Central memory CD8-positive, alpha-beta T cell (primary cell): ENCODE measurements around the gene GHRH.

Experiments used
- ATAC-seq: fragments of 150-1000 bp; cut with Tn5 transposase; replicated peaks from 2 replicates; pipeline ENCODE4 v1.10.0; 2022; ENCODE audit warnings: mild to moderate bottlenecking, moderate FRiP score, moderate number of reproducible peaks; ENCODE audit not compliant: poor library complexity, severe bottlenecking; ENCODE audit errors: extremely low read depth
- DNase-seq, 2 donors: peaks; one replicate each; pipeline ENCODE4 v3.0.0; 2021; ENCODE audit warnings: low spot score in 2 of 2
- H3K27ac Mint-ChIP-seq: one replicate; pipeline ENCODE4 v1.8.0; 2022; ENCODE audit warnings: low read depth, mild to moderate bottlenecking, moderate library complexity, mixed read lengths
- H3K27me3 Mint-ChIP-seq: one replicate; pipeline ENCODE4 v1.8.0; 2022; ENCODE audit warnings: mixed read lengths
- H3K36me3 Mint-ChIP-seq: one replicate; pipeline ENCODE4 v1.8.0; 2022; ENCODE audit warnings: mild to moderate bottlenecking, moderate library complexity, mixed read lengths; ENCODE audit not compliant: insufficient read depth
- H3K4me1 Mint-ChIP-seq: one replicate; pipeline ENCODE4 v1.8.0; 2022; ENCODE audit warnings: mixed read lengths
- H3K4me3 Mint-ChIP-seq: one replicate; pipeline ENCODE4 v1.8.0; 2022; ENCODE audit warnings: mild to moderate bottlenecking, moderate library complexity, mixed read lengths
- H3K9me3 Mint-ChIP-seq: one replicate; pipeline ENCODE4 v1.8.0; 2022; ENCODE audit warnings: mixed read lengths

GHRH gene, protein sequence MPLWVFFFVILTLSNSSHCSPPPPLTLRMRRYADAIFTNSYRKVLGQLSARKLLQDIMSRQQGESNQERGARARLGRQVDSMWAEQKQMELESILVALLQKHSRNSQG

GRCh38 chr20:37261714-37262113 is at the start of gene GHRH:
TSS of gene GHRH (minus strand) at chr20:37261814. CDS start at chr20:37256889, 4,925 bp downstream.
- Mint-ChIP-seq H3K27me3 (peaks cover 51% of the 10 kb centered on the region), H3K4me1 (no peaks in the 10 kb centered on the region), H3K36me3 (no peaks in the 10 kb centered on the region), H3K4me3 (no peak within 1 kb of the TSS), H3K27ac (no peak within 1 kb of the TSS), H3K9me3 (no peaks in the 10 kb centered on the region)
- ATAC-seq: no peak
- no peak for DNase-seq

DNA sequence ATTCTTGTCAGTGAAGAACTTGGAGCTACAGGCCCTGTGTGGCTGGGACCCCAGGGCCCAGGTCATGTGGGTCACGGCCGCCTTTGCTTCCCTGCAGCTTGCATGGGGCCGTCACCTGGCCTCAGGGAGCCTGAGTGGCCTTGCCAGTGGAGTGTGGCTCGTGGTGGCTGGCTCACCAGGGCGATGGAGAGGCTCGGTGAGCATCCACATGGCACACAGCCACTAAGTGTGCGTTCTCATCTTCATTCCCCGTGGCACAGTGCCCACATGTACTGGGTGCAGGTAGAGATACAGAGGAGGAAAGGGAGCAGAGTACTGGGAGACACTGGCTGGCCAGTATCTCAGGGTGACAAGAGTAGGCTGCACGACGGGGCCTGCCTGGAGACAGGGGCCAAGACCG is 49.3 kb upstream of the GHRH start:
- Mint-ChIP-seq H3K27me3 (no peaks in the 10 kb centered on the region), H3K27ac (peak overlapping the region; percentile 44), H3K36me3 (peaks cover 9% of the 10 kb centered on the region), H3K4me3 (no peak overlapping the region), H3K4me1 (peaks cover 36% of the 10 kb centered on the region), H3K9me3 (no peaks in the 10 kb centered on the region)
- ATAC-seq (no peak), DNase-seq (no peak)

GRCh38 chr20:37309936-37310590 is 48.4 kb upstream of the GHRH start:
- no peaks in the 10 kb centered on the region for H3K27me3 Mint-ChIP-seq
- no peak overlapping the region for H3K27ac Mint-ChIP-seq
- DNase-seq (no peak), ATAC-seq (no peak)
- H3K36me3 Mint-ChIP-seq: peaks cover 12% of the 10 kb centered on the region
- no peak overlapping the region for H3K4me3 Mint-ChIP-seq
- H3K4me1 Mint-ChIP-seq: peaks cover 28% of the 10 kb centered on the region
- no peaks in the 10 kb centered on the region for H3K9me3 Mint-ChIP-seq

DNA sequence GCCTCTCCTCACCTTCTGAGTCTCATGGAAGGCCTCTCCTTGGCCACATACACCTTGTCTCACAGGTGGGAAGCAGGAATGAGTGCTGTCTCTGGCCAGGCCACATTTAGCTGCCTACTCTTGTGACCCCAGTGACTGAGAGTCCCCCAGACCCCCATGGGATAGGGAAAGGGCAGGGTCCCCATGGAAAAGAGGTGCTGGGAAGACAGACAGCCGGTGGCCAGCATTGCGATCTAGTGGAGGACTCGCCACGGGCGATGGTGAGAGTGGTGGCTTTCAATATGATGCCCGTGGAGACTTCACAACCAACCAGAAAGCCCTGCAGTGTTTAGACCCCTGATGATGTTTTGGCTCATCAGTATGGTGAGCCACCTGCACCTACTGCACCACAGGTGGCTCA is 47.7 kb upstream of the GHRH start:
- DNase-seq (no peak), ATAC-seq (no peak)
- H3K27ac Mint-ChIP-seq: no peak overlapping the region
- H3K36me3 Mint-ChIP-seq: peaks cover 9% of the 10 kb centered on the region
- H3K4me3 Mint-ChIP-seq: no peak overlapping the region
- H3K4me1 Mint-ChIP-seq: peaks cover 33% of the 10 kb centered on the region
- no peaks in the 10 kb centered on the region for H3K9me3 Mint-ChIP-seq
- no peaks in the 10 kb centered on the region for H3K27me3 Mint-ChIP-seq

- Mint-ChIP-seq H3K27ac (peak overlapping the region; percentile 57), H3K4me1 (peaks cover 25% of the 10 kb centered on the region), H3K27me3 (no peaks in the 10 kb centered on the region), H3K9me3 (no peaks in the 10 kb centered on the region), H3K4me3 (no peak overlapping the region), H3K36me3 (peaks cover 10% of the 10 kb centered on the region)
- no peak for ATAC-seq
- no peak for DNase-seq
Observed at GRCh38 chr20:37308086-37309050, 46.8 kb upstream of the GHRH start.

GRCh38 chr20:37305839-37306238 is 44.2 kb upstream of the GHRH start:
- ATAC-seq: no peak
- H3K27me3 Mint-ChIP-seq: no peaks in the 10 kb centered on the region
- H3K27ac Mint-ChIP-seq: no peak overlapping the region
- no peak overlapping the region for H3K4me3 Mint-ChIP-seq
- no peak for DNase-seq
- H3K4me1 Mint-ChIP-seq: peaks cover 26% of the 10 kb centered on the region
- no peaks in the 10 kb centered on the region for H3K9me3 Mint-ChIP-seq
- H3K36me3 Mint-ChIP-seq: peaks cover 15% of the 10 kb centered on the region

- ATAC-seq: no peak
- H3K4me1 Mint-ChIP-seq: peaks cover 28% of the 10 kb centered on the region
- H3K27ac Mint-ChIP-seq: no peak overlapping the region
- no peak for DNase-seq
- H3K9me3 Mint-ChIP-seq: no peaks in the 10 kb centered on the region
- no peaks in the 10 kb centered on the region for H3K27me3 Mint-ChIP-seq
- H3K36me3 Mint-ChIP-seq: peaks cover 16% of the 10 kb centered on the region
- H3K4me3 Mint-ChIP-seq: no peak overlapping the region
Observed at GRCh38 chr20:37305079-37305478, 43.5 kb upstream of the GHRH start.

GRCh38 chr20:37303637-37304036 is 42.0 kb upstream of the GHRH start:
- ATAC-seq (no peak), DNase-seq (no peak)
- H3K4me3 Mint-ChIP-seq: no peak overlapping the region
- H3K27ac Mint-ChIP-seq: no peak overlapping the region
- no peaks in the 10 kb centered on the region for H3K9me3 Mint-ChIP-seq
- peaks cover 25% of the 10 kb centered on the region for H3K4me1 Mint-ChIP-seq
- no peaks in the 10 kb centered on the region for H3K27me3 Mint-ChIP-seq
- H3K36me3 Mint-ChIP-seq: peaks cover 16% of the 10 kb centered on the region

DNA sequence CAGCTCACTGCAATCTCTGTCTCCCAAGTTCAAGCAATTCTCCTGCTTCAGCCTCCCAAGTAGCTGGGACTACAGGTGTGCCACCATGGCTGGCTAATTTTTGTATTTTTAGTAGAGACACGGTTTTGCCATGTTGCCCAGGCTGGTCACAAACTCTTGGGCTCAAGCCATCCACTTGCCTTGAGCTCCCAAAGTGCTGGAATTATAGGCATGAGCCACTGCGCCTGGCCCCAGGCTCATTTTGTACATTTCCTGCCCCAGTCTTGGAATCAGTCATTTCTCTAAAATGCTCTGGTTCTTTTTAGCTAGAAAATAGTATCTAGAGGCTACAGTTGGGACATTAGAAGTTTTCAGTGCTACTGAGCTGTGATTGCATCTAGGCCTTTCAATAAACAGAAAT is 41.4 kb upstream of the GHRH start:
- Mint-ChIP-seq H3K9me3 (no peaks in the 10 kb centered on the region), H3K27me3 (no peaks in the 10 kb centered on the region), H3K36me3 (peaks cover 20% of the 10 kb centered on the region), H3K27ac (no peak overlapping the region), H3K4me1 (peaks cover 24% of the 10 kb centered on the region), H3K4me3 (no peak overlapping the region)
- ATAC-seq (no peak), DNase-seq (no peak)

DNA sequence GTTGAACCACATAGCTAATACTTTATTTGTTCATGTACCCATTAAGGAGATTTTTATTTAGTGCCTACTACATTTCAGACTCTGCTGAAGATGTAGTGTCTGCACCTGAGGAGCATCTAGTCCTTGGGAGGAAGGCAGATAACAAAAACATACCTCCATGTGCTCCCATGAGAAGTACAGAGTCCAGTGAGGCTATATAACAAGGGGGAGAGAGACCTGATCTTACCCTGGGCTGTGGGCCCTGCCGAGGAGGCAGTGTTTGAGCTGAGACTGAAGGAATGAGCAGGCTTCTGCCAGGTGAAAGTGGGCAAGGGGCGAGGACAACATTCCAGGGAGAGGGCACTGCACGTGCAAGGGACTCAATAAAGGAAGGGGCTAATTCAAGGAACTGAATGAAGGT is 39.9 kb upstream of the GHRH start:
- Mint-ChIP-seq H3K9me3 (no peaks in the 10 kb centered on the region), H3K4me1 (peaks cover 32% of the 10 kb centered on the region), H3K36me3 (peaks cover 23% of the 10 kb centered on the region), H3K27ac (no peak overlapping the region), H3K27me3 (no peaks in the 10 kb centered on the region), H3K4me3 (no peak overlapping the region)
- DNase-seq (no peak), ATAC-seq (no peak)

- no peaks in the 10 kb centered on the region for H3K27me3 Mint-ChIP-seq
- H3K4me1 Mint-ChIP-seq: peaks cover 36% of the 10 kb centered on the region
- no peak overlapping the region for H3K4me3 Mint-ChIP-seq
- ATAC-seq: no peak
- H3K27ac Mint-ChIP-seq: no peak overlapping the region
- no peak for DNase-seq
- peaks cover 23% of the 10 kb centered on the region for H3K36me3 Mint-ChIP-seq
- H3K9me3 Mint-ChIP-seq: no peaks in the 10 kb centered on the region
Observed at GRCh38 chr20:37301120-37301519, 39.5 kb upstream of the GHRH start.

DNA sequence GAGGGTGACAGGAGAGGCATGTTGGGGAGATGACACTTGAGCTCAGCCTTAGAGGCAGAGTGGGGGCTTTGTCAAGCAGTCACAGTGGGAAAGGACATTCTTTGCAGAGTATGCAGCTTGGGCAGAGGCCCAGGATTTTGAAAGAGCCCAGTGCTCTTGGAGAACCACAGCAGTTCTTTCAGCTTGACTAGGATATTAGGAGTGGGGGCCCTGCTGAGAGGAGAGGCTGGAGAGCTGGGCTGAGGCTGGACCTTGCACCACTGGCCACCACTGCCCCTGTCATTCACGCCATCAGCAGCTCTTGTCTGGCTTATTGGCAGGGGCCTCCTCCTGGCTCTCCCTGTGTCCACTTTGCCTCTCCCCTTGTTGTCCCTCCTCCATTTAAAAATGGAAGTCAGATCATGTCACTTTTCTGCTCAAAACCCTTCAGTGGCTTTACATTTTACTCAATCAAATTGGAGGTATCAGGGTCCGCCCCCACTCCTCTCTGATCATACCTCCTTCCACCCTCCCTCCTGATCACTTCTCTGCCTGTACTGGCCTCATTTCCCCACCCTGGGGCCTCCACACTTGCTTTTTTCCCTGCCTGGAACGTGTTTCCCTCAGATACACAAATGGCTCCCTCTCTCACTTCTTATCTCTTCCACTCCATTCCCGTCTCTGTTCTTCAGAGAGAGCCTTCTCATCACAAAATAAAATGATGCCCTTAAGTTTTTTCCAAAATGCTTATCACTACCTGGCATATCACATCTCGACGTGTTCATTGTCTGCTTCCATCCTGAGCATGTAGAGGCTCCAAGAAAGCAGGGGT is 38.3 kb upstream of the GHRH start:
- ATAC-seq (no peak), DNase-seq (no peak)
- peaks cover 20% of the 10 kb centered on the region for H3K36me3 Mint-ChIP-seq
- no peaks in the 10 kb centered on the region for H3K27me3 Mint-ChIP-seq
- H3K9me3 Mint-ChIP-seq: no peaks in the 10 kb centered on the region
- peaks cover 43% of the 10 kb centered on the region for H3K4me1 Mint-ChIP-seq
- no peak overlapping the region for H3K4me3 Mint-ChIP-seq
- H3K27ac Mint-ChIP-seq: peak overlapping the region; percentile 63
